ENCODE results near the gene RRP8. TPM values are rescaled to one million over a fixed set of nuclear protein-coding genes. Genes with fewer than 3 reads are reported as not detected.

The RRP8 gene
- polyA plus RNA-seq, 12 donors = 18.6 to 23.3 (median 19.2) TPM; not detected in 1

DNA sequence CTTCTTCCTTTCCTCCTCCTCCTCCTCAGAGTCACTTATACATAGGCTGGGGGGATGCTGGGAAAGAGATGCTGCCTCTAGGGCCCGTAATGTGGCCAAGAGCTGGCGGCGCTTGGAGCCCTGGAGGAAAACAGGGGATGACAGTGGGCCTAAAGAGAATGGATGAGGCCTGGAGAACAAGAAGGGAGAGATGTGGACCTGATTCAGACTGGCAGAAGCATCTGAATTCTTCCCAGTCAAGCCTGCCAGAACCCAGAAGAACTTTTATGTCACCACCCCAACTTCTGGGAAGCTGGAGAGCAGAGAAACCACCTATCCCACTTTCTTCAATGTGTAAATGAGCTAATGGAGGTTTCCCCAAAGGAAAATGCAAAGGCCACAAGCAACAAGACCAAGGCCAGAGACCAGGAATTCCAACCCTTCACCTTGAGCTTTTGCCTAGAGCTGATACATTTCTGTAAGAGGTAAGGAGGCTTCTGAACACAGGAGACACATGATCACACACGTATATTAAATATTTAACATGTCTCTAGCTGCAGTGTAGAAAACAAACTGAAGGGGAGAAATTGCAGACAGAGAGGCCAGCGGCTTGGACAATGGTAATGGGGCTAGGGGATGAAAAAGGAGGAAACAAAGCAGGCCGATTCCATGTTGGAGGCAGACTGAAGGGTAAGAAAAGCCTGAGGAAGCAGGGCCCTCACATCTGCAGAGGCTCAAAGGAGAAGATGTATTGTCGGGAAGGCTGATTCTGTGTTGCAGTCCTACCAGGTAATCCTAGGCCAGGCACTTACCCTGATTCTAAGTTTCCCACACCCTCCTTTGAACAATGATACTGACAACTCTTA, 1.1 kb downstream of the RRP8 start:
- no peak for DNase-seq

GRCh38 chr11:6601041-6601461, 2.4 kb downstream of the RRP8 start:
- no peak for DNase-seq

GRCh38 chr11:6599881-6600390, 3.5 kb downstream of the RRP8 start:
- DNase-seq = no peak

DNA sequence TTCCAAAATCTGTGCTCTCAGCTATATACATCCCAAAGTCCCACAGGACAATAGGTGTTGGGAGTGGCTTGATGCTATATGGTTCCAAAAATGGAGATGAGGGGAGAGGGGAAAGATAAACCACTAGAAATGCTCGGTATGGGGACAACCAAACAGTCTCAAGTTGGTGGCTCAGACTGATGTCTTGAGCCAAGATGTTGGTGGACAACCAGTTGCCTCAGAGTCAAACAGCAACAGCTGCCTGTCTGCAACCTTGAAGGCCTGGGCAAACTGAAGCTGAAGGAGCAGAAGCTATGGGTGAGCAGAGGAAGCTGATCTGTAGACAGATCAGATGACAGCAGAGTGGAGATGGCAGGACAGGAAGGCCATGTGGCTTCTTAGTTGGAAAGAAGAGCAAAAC, 4.0 kb downstream of the RRP8 start:
- no peak for DNase-seq

- DNase-seq = no peak
These were observed 4.9 kb downstream of the RRP8 start for GRCh38 chr11:6598555-6598954.

DNA sequence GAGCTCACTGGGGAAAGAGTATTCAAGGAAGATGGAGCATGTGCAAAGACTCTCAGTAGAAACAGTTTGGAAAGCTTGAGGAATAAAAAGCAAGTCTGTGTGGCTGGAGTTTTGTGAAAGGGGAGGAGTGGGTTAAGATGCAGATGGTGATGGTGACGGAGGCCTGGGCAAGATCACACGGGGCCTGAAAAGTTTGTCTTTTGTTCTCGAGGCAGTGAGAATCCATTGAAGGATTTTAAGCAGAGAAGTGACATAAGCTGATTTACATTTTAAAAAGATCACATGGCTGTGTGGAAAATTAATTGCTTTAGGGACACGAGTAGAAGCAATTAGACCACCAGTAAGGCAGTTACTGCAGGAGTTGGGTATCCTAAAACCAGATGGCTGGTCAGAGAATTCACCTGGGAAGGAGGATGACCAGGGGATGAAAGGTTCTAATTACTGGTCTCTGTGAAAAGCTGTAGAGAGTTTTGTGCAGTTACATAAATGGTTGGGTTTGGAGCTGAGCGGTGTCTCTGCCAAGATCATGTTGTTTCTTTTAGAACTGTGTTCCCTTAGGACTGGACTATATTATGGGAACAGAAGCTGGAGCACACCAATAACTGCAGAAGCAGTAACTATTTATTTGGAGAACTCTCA, 7.1 kb downstream of the RRP8 start:
- DNase-seq = no peak

- DNase-seq = no peak
These were observed 9.2 kb downstream of the RRP8 start for GRCh38 chr11:6594142-6594768.

- DNase-seq = no peak
These were observed 15.4 kb downstream of the RRP8 start for GRCh38 chr11:6588018-6588417.

- no peak for DNase-seq
These were observed 16.0 kb downstream of the RRP8 start for GRCh38 chr11:6587360-6587953.

GRCh38 chr11:6586434-6587359, 16.7 kb downstream of the RRP8 start:
- DNase-seq = no peak

DNA sequence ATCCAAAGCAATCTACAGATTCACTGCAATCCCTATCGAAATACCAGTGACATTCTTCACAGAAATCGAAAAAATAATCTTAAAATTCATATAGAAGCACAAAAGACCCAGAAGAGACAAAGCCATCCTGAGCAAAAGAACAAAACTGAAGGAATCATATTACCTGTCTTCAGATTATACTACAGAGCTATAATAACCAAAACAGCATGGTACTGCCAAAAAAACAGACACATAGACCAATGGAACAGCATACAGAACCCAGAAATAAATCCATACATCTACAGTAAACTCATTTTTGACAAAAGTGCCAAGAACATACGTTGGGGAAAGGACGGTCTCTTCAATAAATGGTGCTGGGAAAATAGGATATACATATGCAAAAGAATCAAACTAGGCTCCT, 18.9 kb downstream of the RRP8 start:
- DNase-seq = no peak

DNA sequence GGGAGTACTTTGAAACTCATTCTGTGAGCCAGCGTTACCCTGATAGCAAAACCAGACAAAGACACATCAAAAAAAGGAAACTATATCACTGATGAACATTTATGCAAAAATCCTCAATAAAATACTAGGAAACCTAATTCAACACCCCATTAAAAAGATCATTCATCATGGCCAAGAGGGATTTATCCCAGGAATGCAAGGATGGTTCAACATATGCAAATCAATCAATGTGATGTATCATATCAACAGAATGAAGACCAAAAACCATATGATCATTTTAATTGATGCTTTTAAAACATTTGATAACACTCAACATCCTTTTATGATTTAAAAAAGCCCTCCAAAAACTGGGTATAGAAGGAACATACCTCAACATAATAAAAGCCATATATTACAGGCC, 19.8 kb downstream of the RRP8 start:
- no peak for DNase-seq

GRCh38 chr11:6579681-6580080, 23.7 kb downstream of the RRP8 start:
- no peak for DNase-seq

DNA sequence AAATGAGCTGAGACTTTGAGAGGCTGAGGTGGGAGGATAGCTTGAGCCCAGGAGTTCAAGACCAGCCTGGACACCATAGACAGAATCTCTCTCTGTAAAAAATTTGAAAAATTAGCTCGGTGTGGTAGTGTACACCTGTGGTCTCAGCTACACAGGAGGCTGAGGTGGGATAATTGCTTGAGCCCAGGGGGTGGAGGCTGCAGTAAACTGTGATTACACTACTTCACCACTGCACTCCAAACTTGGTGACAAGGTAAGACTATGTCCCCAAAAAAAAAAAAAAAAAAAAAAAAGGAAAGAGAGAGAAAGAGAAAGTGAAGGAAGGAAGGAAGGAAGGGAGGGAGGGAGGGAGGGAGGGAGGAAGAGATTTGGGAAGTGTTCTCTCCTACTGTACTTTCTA, 25.3 kb downstream of the RRP8 start:
- DNase-seq = no peak

GRCh38 chr11:6576471-6577373, 26.7 kb downstream of the RRP8 start:
- DNase-seq = peak; percentile 52

DNA sequence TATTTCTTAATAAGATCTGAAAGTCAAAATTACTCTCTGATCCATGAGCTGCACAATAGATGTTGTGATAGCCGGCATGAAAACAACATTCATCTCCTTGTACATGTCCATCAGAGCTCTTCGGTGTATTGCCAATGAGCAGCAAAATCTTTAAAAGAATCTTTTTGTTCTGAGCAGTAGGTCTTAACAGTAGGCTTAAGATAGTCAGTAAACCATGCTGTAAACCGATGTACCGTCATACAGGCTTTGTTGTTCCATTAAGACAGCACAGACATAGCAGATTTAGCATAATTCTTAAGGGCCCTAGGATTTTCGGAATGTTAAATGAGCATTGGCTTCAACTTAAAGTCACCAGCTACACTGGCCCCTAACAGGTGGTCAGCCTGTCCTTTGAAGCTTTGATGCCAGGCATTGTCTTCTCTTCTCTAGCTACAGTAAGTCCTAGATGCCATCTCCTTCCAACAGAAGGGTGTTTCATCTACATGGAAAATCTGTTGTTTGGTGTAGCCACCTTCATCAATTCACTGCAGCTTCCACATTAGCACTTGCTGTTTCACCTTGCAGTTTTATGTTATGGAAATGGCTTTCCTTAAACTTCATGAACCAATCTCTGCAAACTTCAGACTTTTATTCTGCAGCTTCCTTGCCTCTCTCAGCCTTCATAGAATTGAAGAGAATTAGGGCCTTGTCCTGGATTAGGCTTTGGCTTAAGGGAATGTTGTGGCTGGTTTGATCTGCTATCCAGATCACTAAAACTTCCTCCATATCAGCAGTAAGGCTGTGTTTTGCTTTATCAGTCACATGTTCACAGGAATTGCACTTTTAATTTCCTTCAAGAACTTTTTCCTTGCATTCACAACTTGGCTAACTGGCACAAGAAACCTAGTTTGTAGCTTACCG, 28.4 kb downstream of the RRP8 start:
- no peak for DNase-seq

DNA sequence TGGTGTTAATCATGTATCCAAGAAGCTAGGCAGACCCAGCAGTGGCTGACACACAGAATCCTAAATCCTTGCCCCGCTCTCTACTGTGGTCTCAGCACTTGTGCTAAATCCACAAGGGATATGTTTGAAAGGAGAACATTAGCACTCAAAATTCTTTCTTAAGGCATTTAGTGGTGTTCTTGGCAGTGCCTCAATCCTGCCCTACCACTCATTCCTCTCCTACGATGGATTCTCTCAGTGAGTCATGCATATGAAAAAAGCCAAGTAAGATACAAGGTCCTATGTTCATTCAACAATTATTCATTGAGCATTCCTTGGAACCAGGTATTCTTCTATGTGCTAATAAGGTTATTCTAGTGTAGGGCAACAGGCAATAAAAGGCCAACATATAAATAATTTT, 31.2 kb downstream of the RRP8 start:
- DNase-seq = no peak

DNA sequence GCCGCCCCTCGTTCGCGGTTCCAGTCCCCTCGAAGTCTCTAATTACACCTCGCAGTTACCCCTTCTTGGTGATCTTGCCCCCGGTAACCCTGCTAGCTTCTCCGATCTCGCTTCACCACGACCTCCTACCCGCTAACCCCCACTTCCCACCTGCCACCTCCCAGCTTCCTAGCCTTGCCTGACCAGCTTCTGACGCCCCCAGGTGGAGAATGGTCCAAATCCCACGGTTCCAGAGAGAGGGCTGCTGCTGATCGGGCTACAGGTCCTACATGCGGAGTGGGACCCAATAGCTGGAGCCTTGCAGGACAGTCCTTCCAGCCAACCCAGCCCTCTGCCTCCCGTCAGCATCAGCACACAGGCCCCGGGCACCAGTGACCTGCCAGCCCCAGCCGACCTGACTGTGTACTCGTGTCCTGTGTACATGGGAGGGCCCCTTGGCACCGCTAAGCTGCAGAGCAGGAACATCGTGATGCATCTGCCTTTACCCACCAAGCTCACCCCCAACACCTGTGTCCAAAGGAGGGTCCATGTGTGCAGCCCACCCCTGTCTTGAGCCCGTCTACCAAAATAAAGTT, 31.9 kb downstream of the RRP8 start:
- DNase-seq = no peak

Measured in muscle of arm (tissue), 12 donors.